ENCODE results near the gene POLR1A. TPM values are rescaled to one million over a fixed set of nuclear protein-coding genes. Genes with fewer than 3 reads are reported as not detected.

POLR1A gene
- total RNA-seq, 4 donors from 2014 or later, result 11.1 to 17.6 (median 13.3) TPM

DNA sequence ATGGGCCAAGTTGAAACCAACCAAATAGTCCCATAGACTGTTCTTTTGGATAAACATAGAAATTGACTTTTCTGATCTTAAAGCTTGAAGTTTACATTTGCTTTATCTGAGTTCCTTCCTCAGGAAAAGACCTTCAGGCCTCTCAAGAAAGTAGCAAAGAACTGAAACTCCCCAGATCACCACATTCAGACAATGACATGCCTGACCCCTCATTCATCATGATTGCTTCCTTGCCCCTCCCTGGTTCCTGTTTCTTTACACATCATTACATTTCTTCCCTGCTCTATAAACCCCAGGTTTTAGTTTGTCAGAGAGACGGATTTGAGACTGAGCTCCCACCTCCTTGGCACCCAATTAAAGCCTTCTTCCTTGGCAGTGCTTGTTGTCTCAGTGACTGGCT lies 133.3 kb downstream of the POLR1A start:
- H3K27ac ChIP-seq, result no peak overlapping the region
- no peak for DNase-seq
- no peaks in the 10 kb centered on the region for H3K36me3 ChIP-seq
- in situ Hi-C loops (cut with MboI; ENCODE audit: low pct_ligation_motif_present in 1 of 4, low pct_unique_long_range_greater_than_20kb in 1 of 4, low sequenced_read_pairs in 3 of 4) (no loop called here), intact Hi-C loops (cut with DNase I; ENCODE audit: low total_unique reads) (no loop called here)
- H3K4me3 ChIP-seq, result no peak overlapping the region
- H3K4me1 ChIP-seq, result no peaks in the 10 kb centered on the region
- no peaks in the 10 kb centered on the region for H3K27me3 ChIP-seq
- H3K9me3 ChIP-seq, result no peaks in the 10 kb centered on the region
- 75% methylated on average over 1 of the region's 1 CpG; no CpG with 5 or more reads in 1 of the 2 donors for WGBS, 2 donors (ENCODE audit: low coverage in 1 of 2)
- TF ChIP-seq POLR2AphosphoS5 (IDR thresholded peaks at IDR 0.05) (no peak), POLR2A (IDR thresholded peaks at IDR 0.05) (no peak), EP300 (IDR thresholded peaks at IDR 0.05; ENCODE audit: low read depth) (no peak)
- TF ChIP-seq, protein P1, sequence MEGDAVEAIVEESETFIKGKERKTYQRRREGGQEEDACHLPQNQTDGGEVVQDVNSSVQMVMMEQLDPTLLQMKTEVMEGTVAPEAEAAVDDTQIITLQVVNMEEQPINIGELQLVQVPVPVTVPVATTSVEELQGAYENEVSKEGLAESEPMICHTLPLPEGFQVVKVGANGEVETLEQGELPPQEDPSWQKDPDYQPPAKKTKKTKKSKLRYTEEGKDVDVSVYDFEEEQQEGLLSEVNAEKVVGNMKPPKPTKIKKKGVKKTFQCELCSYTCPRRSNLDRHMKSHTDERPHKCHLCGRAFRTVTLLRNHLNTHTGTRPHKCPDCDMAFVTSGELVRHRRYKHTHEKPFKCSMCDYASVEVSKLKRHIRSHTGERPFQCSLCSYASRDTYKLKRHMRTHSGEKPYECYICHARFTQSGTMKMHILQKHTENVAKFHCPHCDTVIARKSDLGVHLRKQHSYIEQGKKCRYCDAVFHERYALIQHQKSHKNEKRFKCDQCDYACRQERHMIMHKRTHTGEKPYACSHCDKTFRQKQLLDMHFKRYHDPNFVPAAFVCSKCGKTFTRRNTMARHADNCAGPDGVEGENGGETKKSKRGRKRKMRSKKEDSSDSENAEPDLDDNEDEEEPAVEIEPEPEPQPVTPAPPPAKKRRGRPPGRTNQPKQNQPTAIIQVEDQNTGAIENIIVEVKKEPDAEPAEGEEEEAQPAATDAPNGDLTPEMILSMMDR (IDR thresholded peaks at IDR 0.05), result no peak

DNA sequence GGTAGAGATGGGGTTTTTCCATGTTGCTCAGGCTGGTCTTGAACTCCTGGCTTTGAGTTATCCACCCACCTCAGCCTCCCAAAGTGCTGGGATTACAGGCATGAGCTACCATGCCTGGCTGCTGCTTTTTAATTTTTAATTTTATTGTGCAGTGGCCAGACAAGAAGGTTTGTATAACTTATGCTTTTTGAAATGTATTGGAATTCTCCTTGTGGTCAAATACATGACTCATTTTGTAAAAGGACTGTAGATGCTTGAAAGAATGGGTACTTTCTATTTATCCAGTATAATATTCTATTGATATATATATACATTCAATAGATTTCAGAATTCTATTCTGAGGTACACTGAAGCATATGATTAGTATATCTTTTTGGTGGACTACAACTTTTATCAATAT lies 134.3 kb downstream of the POLR1A start:
- TF ChIP-seq EP300 (IDR thresholded peaks at IDR 0.05; ENCODE audit: low read depth) (no peak), POLR2AphosphoS5 (IDR thresholded peaks at IDR 0.05) (no peak), POLR2A (IDR thresholded peaks at IDR 0.05) (no peak)
- TF ChIP-seq, protein P1 (IDR thresholded peaks at IDR 0.05), result no peak
- no peak for DNase-seq
- Histone ChIP-seq H3K36me3 (no peaks in the 10 kb centered on the region), H3K9me3 (no peaks in the 10 kb centered on the region), H3K27ac (no peak overlapping the region), H3K4me3 (no peak overlapping the region), H3K27me3 (no peaks in the 10 kb centered on the region), H3K4me1 (no peaks in the 10 kb centered on the region)
- in situ Hi-C loops (cut with MboI; ENCODE audit: low pct_ligation_motif_present in 1 of 4, low pct_unique_long_range_greater_than_20kb in 1 of 4, low sequenced_read_pairs in 3 of 4) (no loop called here), intact Hi-C loops (cut with DNase I; ENCODE audit: low total_unique reads) (no loop called here)

Small RNAs within 50 kb of the gene (small RNA-seq; reads per million reads assigned to genes)
- gene SNORD94, result 1,539 to 9,605 (median 5,845) reads per million in 4 donors

Other genes starting within 250 kb of the POLR1A start
- gene ST3GAL5, start 216.9 kb downstream of the POLR1A start, total RNA-seq, result 10 to 100 TPM in 2 of 4 donors, 1 to 10 TPM in 2; 3.0 to 20.2 (median 13.6) TPM
- 100 to 1,000 TPM in 1 of 4 donors, 10 to 100 TPM in 3; 67.7 to 189 (median 83.0) TPM for gene PTCD3, start 349 bp upstream of the POLR1A start, total RNA-seq
- 100 to 1,000 TPM in 1 of 4 donors, 10 to 100 TPM in 3; 44.4 to 149 (median 85.8) TPM for gene IMMT, start 89.6 kb upstream of the POLR1A start, total RNA-seq
- 10 to 100 TPM in 3 of 4 donors, 1 to 10 TPM in 1; 7.2 to 53.2 (median 38.4) TPM for gene MRPL35, start 93.6 kb upstream of the POLR1A start, total RNA-seq
- 100 to 1,000 TPM in 1 of 4 donors, 10 to 100 TPM in 3; 14.1 to 196 (median 32.3) TPM for gene REEP1, start 231.7 kb upstream of the POLR1A start, total RNA-seq